H9 (cell line): ENCODE results near the gene DCPS. TPM values are rescaled to one million over a fixed set of nuclear protein-coding genes. Genes with fewer than 3 reads are reported as not detected.

Source experiments
- DNase-seq: peaks from one replicate; pipeline ENCODE4 v3.0.0-alpha.2; 2017
- H2AFZ ChIP-seq: one replicate; pipeline ENCODE4 v1.6.1; 2013; ENCODE audit warnings: mild to moderate bottlenecking, low read length, control low read depth, moderate library complexity
- H2AK5ac ChIP-seq: 2 replicates; pipeline ENCODE4 v1.6.1; 2013; ENCODE audit warnings: low read length, control low read depth, mixed read lengths; ENCODE audit not compliant: insufficient read length
- H2BK120ac ChIP-seq: one replicate; pipeline ENCODE4 v1.6.1; 2013; ENCODE audit warnings: low read depth, mild to moderate bottlenecking, low read length, control low read depth, inconsistent platforms; ENCODE audit not compliant: poor library complexity, severe bottlenecking
- H2BK12ac ChIP-seq: 2 replicates; pipeline ENCODE4 v1.6.1; 2013; ENCODE audit warnings: low read length, control low read depth, mixed read lengths, low read depth; ENCODE audit not compliant: insufficient read length
- H2BK15ac ChIP-seq: 2 replicates; pipeline ENCODE4 v1.6.1; 2013; ENCODE audit warnings: low read depth, low read length, control low read depth
- H2BK20ac ChIP-seq: one replicate; pipeline ENCODE4 v1.6.1; 2013; ENCODE audit warnings: low read depth, mild to moderate bottlenecking, low read length, control low read depth, inconsistent platforms; ENCODE audit not compliant: poor library complexity, severe bottlenecking
- H2BK5ac ChIP-seq: 2 replicates; pipeline ENCODE4 v1.6.1; 2013; ENCODE audit warnings: low read length, control low read depth, mixed read lengths; ENCODE audit not compliant: insufficient read length
- H3K14ac ChIP-seq: 2 replicates; pipeline ENCODE4 v1.6.1; 2013; ENCODE audit warnings: low read length, control low read depth; ENCODE audit not compliant: insufficient read depth
- H3K18ac ChIP-seq: 2 replicates; pipeline ENCODE4 v1.6.1; 2013; ENCODE audit warnings: low read depth, mild to moderate bottlenecking, mixed read lengths, low read length, control low read depth; ENCODE audit not compliant: insufficient read length
- H3K23ac ChIP-seq: 2 replicates; pipeline ENCODE4 v1.6.1; 2013; ENCODE audit warnings: low read length, control low read depth, mixed read lengths, low read depth; ENCODE audit not compliant: insufficient read length
- H3K23me2 ChIP-seq: 2 replicates; pipeline ENCODE4 v1.6.1; 2013; ENCODE audit warnings: low read depth, mild to moderate bottlenecking, mixed read lengths, low read length, control low read depth; ENCODE audit not compliant: insufficient read length, poor library complexity, severe bottlenecking
- H3K27ac ChIP-seq: 2 replicates; pipeline ENCODE4 v1.5.1; 2013; ENCODE audit warnings: low read length, control low read depth, mixed read lengths, low read depth; ENCODE audit not compliant: insufficient read length
- H3K27me3 ChIP-seq: 2 replicates; pipeline ENCODE4 v1.6.1; 2013; ENCODE audit warnings: low read length, control low read depth, inconsistent platforms; ENCODE audit not compliant: insufficient read depth
- H3K4ac ChIP-seq: 2 replicates; pipeline ENCODE4 v1.6.1; 2013; ENCODE audit warnings: low read depth, mild to moderate bottlenecking, control low read depth, inconsistent platforms, low read length, moderate library complexity
- H3K4me1 ChIP-seq: 2 replicates; pipeline ENCODE4 v1.6.1; 2013; ENCODE audit warnings: low read length, control low read depth, inconsistent platforms; ENCODE audit not compliant: insufficient read depth
- H3K4me2 ChIP-seq: 2 replicates; pipeline ENCODE4 v1.6.1; 2013; ENCODE audit warnings: low read length, control low read depth, mixed read lengths; ENCODE audit not compliant: insufficient read length, insufficient read depth
- H3K56ac ChIP-seq: 2 replicates; pipeline ENCODE4 v1.6.1; 2013; ENCODE audit warnings: low read depth, mild to moderate bottlenecking, mixed read lengths, low read length, control low read depth; ENCODE audit not compliant: insufficient read length
- H3K79me1 ChIP-seq: 2 replicates; pipeline ENCODE4 v1.6.1; 2013; ENCODE audit warnings: low read depth, mild to moderate bottlenecking, moderate library complexity, low read length, control low read depth, inconsistent platforms; ENCODE audit not compliant: insufficient read depth, poor library complexity, severe bottlenecking
- H3K79me2 ChIP-seq: 2 replicates; pipeline ENCODE4 v1.6.1; 2013; ENCODE audit warnings: low read length, control low read depth, inconsistent platforms; ENCODE audit not compliant: insufficient read depth
- H3K9ac ChIP-seq: 2 replicates; pipeline ENCODE4 v1.6.1; 2013; ENCODE audit warnings: low read length, control low read depth, mixed read lengths; ENCODE audit not compliant: insufficient read length; ENCODE audit errors: extremely low read depth
- H3K9me3 ChIP-seq: one replicate; pipeline ENCODE4 v1.6.1; 2013; ENCODE audit warnings: low read depth, low read length, inconsistent platforms; ENCODE audit not compliant: control insufficient read depth
- H3T11ph ChIP-seq: one replicate; pipeline ENCODE4 v1.6.1; 2013; ENCODE audit warnings: mild to moderate bottlenecking, low read length, control low read depth, inconsistent platforms
- H4K20me1 ChIP-seq: one replicate; pipeline ENCODE4 v1.6.1; 2013; ENCODE audit not compliant: control insufficient read depth, insufficient read length, insufficient read depth
- H4K5ac ChIP-seq: 2 replicates; pipeline ENCODE4 v1.6.1; 2013; ENCODE audit warnings: low read depth, mild to moderate bottlenecking, mixed read lengths, low read length, control low read depth; ENCODE audit not compliant: insufficient read length
- H4K8ac ChIP-seq: replicated peaks from 2 replicates; pipeline ENCODE4 v1.6.1; 2013; ENCODE audit warnings: low read length, control low read depth, mixed read lengths, low read depth; ENCODE audit not compliant: insufficient read length
- H4K91ac ChIP-seq: 2 replicates; pipeline ENCODE4 v1.6.1; 2013; ENCODE audit warnings: low read depth, mild to moderate bottlenecking, moderate library complexity, mixed read lengths, low read length, control low read depth; ENCODE audit not compliant: insufficient read length
- H3K27ac Mint-ChIP-seq, 3 experiments: 2 replicates in 2 of 3; 3 replicates in 1 of 3; pipeline ENCODE4 v1.8.0; 2020 to 2021; ENCODE audit warnings: mixed read lengths in 3 of 3, mild to moderate bottlenecking in 1 of 3, moderate library complexity in 1 of 3
- H3K27me3 Mint-ChIP-seq: 2 replicates; pipeline ENCODE4 v1.8.0; 2021; ENCODE audit warnings: low read depth, mild to moderate bottlenecking, moderate library complexity, mixed read lengths
- H3K36me3 Mint-ChIP-seq, 3 experiments: 2 replicates in 2 of 3; 3 replicates in 1 of 3; pipeline ENCODE4 v1.8.0; 2020 to 2021; ENCODE audit warnings: low read depth in 3 of 3, mixed read lengths in 3 of 3; ENCODE audit not compliant: insufficient read depth in 1 of 3
- H3K4me1 Mint-ChIP-seq, 2 experiments: 2 replicates each; pipeline ENCODE4 v1.8.0; 2020; ENCODE audit warnings: mixed read lengths in 2 of 2
- H3K4me3 Mint-ChIP-seq, 2 experiments: 2 replicates in 1 of 2; 3 replicates in 1 of 2; pipeline ENCODE4 v1.8.0; 2020 to 2021; ENCODE audit warnings: mild to moderate bottlenecking in 2 of 2, mixed read lengths in 2 of 2, moderate library complexity in 1 of 2
- H3K9me3 Mint-ChIP-seq, 2 experiments: 2 replicates in 1 of 2; 3 replicates in 1 of 2; pipeline ENCODE4 v1.8.0; 2020; ENCODE audit warnings: mild to moderate bottlenecking in 2 of 2, mixed read lengths in 2 of 2, moderate library complexity in 1 of 2
- CTCF ChIP-seq: fragments of 200-600 bp; sonication (generic); conservative IDR thresholded peaks from 3 replicates; pipeline ENCODE4 v1.8.0; 2021; ENCODE audit warnings: antibody characterized with exemption, mild to moderate bottlenecking
- WGBS: extraction: QIAGEN DNeasy Blood & Tissue Kit; methylation state at CpG from one replicate; pipeline ENCODE4 v1.1.7; 2013; ENCODE audit warnings: missing lambda C conversion rate, low lambda C conversion rate, mixed read lengths; ENCODE audit not compliant: insufficient read length; ENCODE audit errors: extremely low coverage; 5-methylcytosine and 5-hydroxymethylcytosine counted together
- total RNA-seq: library from RNA; stranded (reverse); gene quantifications from 2 replicates; pipeline ENCODE4 v1.2.1, GENCODE V29; 2021

The DCPS gene
- total RNA-seq, 1 experiment from 2014 or later = 27.7 TPM

GRCh38 chr11:126375726-126376125, 71.9 kb downstream of the DCPS start:
- no peak for TF ChIP-seq CTCF
- Histone ChIP-seq H4K91ac (no peak overlapping the region), H3K9me3 (no peaks in the 10 kb centered on the region), H4K5ac (no peak overlapping the region), H4K8ac (no peak overlapping the region), H3K4ac (no peak overlapping the region), H3K27me3 (no peaks in the 10 kb centered on the region), H4K20me1 (peaks cover 3% of the 10 kb centered on the region), H2BK120ac (no peak overlapping the region), H3K79me1 (peaks cover 3% of the 10 kb centered on the region), H3K56ac (no peak overlapping the region), H3K23ac (no peak overlapping the region), H3K18ac (no peak overlapping the region), H2BK12ac (no peak overlapping the region), H3K4me2 (no peak overlapping the region), H3T11ph (no peak overlapping the region), H2AK5ac (no peak overlapping the region), H3K79me2 (peaks cover 2% of the 10 kb centered on the region; the same call in 1 of the 2 replicates), H3K23me2 (no peaks in the 10 kb centered on the region), H2BK20ac (no peak overlapping the region), H3K4me1 (no peaks in the 10 kb centered on the region), H3K9ac (no peak overlapping the region), H2BK5ac (no peak overlapping the region), H3K14ac (no peak overlapping the region), H2BK15ac (no peak overlapping the region), H2AFZ (no peak overlapping the region), H3K27ac (no peak overlapping the region)
- Mint-ChIP-seq H3K27me3 (no peaks in the 10 kb centered on the region; the same call in 1 of the 2 replicates), H3K9me3 (no peaks in the 10 kb centered on the region), H3K4me1 (peaks cover under 1 to 11% of the 10 kb centered on the region in 2 experiments; a peak in 3 of 4 replicates), H3K27ac (no peak overlapping the region), H3K4me3 (no peak overlapping the region), H3K36me3 (no peaks in the 10 kb centered on the region; a peak in 1 of 7 replicates)
- no CpG with 5 or more reads among the region's 7 CpGs for WGBS
- DNase-seq = no peak
